ENCODE data around the gene ATP5F1D. TPM values are rescaled to one million over a fixed set of nuclear protein-coding genes. Genes with fewer than 3 reads are reported as not detected.

ATP5F1D gene
- total RNA-seq, 2 donors from 2014 or later, result 148 to 210 TPM

- Mint-ChIP-seq H3K27me3 (no peaks in the 10 kb centered on the region), H3K4me1 (peaks cover 37% of the 10 kb centered on the region), H3K4me3 (peak overlapping the region; percentile 87)
These were observed 29.4 kb downstream of the ATP5F1D start for GRCh38 chr19:1270854-1271527.

GRCh38 chr19:1271528-1272422 lies 30.2 kb downstream of the ATP5F1D start:
- peak overlapping the region; percentile 91 for H3K27ac Mint-ChIP-seq
- H3K4me1 Mint-ChIP-seq, result peaks cover 37% of the 10 kb centered on the region
- H3K36me3 Mint-ChIP-seq (ENCODE audit: low read depth), result peaks cover 81% of the 10 kb centered on the region
- H3K9me3 Mint-ChIP-seq, result no peaks in the 10 kb centered on the region
- H3K27me3 Mint-ChIP-seq, result no peaks in the 10 kb centered on the region
- peak overlapping the region; percentile 87 for H3K4me3 Mint-ChIP-seq
- ATAC-seq (replicated peaks), result no peak

More at GRCh38 chr19:1270854-1271527, 29.4 kb downstream of the ATP5F1D start:
- no peak for ATAC-seq (replicated peaks)
- Mint-ChIP-seq H3K27ac (peak overlapping the region; percentile 91), H3K36me3 (ENCODE audit: low read depth) (peaks cover 73% of the 10 kb centered on the region), H3K9me3 (no peaks in the 10 kb centered on the region)

- Mint-ChIP-seq H3K4me3 (peak overlapping the region; percentile 87), H3K27me3 (no peaks in the 10 kb centered on the region), H3K4me1 (peaks cover 33% of the 10 kb centered on the region), H3K36me3 (ENCODE audit: low read depth) (peaks cover 89% of the 10 kb centered on the region), H3K27ac (peak overlapping the region; percentile 57), H3K9me3 (no peaks in the 10 kb centered on the region)
- no peak for ATAC-seq (replicated peaks)
These were observed 31.1 kb downstream of the ATP5F1D start for GRCh38 chr19:1272423-1273262.

GRCh38 chr19:1273263-1274041 lies 31.9 kb downstream of the ATP5F1D start:
- peak overlapping the region; percentile 87 for H3K4me3 Mint-ChIP-seq
- H3K27ac Mint-ChIP-seq, result peak overlapping the region; percentile 57
- no peaks in the 10 kb centered on the region for H3K27me3 Mint-ChIP-seq
- H3K4me1 Mint-ChIP-seq, result peaks cover 30% of the 10 kb centered on the region
- H3K9me3 Mint-ChIP-seq, result no peaks in the 10 kb centered on the region
- peaks cover 95% of the 10 kb centered on the region for H3K36me3 Mint-ChIP-seq (ENCODE audit: low read depth)
- no peak for ATAC-seq (replicated peaks)

GRCh38 chr19:1274081-1274851 lies 32.7 kb downstream of the ATP5F1D start:
- Mint-ChIP-seq H3K9me3 (no peaks in the 10 kb centered on the region), H3K27ac (peak overlapping the region; percentile 48), H3K27me3 (no peaks in the 10 kb centered on the region), H3K36me3 (ENCODE audit: low read depth) (peaks cover 93% of the 10 kb centered on the region), H3K4me3 (peak overlapping the region; percentile 87), H3K4me1 (peaks cover 26% of the 10 kb centered on the region)
- no peak for ATAC-seq (replicated peaks)

- Mint-ChIP-seq H3K27ac (peak overlapping the region; percentile 48), H3K9me3 (no peaks in the 10 kb centered on the region), H3K4me1 (peaks cover 26% of the 10 kb centered on the region), H3K4me3 (peak overlapping the region; percentile 87), H3K27me3 (no peaks in the 10 kb centered on the region), H3K36me3 (ENCODE audit: low read depth) (peaks cover 96% of the 10 kb centered on the region)
- ATAC-seq (replicated peaks), result no peak
These were observed 33.3 kb downstream of the ATP5F1D start for GRCh38 chr19:1274852-1275259.

GRCh38 chr19:1275260-1275975 lies 33.9 kb downstream of the ATP5F1D start, which contains the start of gene FAM174C:
Gene FAM174C (plus strand): TSS chr19:1275530. CDS start chr19:1275550, 20 bp downstream.
- Mint-ChIP-seq H3K4me3 (peak within 1 kb of the TSS; percentile 87), H3K27me3 (no peaks in the 10 kb centered on the region), H3K36me3 (ENCODE audit: low read depth) (peaks cover 96% of the 10 kb centered on the region), H3K27ac (peak within 1 kb of the TSS; percentile 95), H3K4me1 (peaks cover 21% of the 10 kb centered on the region), H3K9me3 (no peaks in the 10 kb centered on the region)
- peak; percentile 89 for ATAC-seq (replicated peaks)

- Mint-ChIP-seq H3K27ac (peak overlapping the region; percentile 95), H3K27me3 (no peaks in the 10 kb centered on the region), H3K4me3 (peak overlapping the region; percentile 87), H3K4me1 (peaks cover 19% of the 10 kb centered on the region), H3K36me3 (ENCODE audit: low read depth) (peaks cover 92% of the 10 kb centered on the region), H3K9me3 (no peaks in the 10 kb centered on the region)
- no peak for ATAC-seq (replicated peaks)
These were observed 34.6 kb downstream of the ATP5F1D start for GRCh38 chr19:1275976-1276627.

- H3K9me3 Mint-ChIP-seq, result no peaks in the 10 kb centered on the region
- H3K4me1 Mint-ChIP-seq, result peaks cover 14% of the 10 kb centered on the region
- H3K27ac Mint-ChIP-seq, result peak overlapping the region; percentile 95
- no peaks in the 10 kb centered on the region for H3K27me3 Mint-ChIP-seq
- no peak for ATAC-seq (replicated peaks)
- H3K4me3 Mint-ChIP-seq, result peak overlapping the region; percentile 87
- H3K36me3 Mint-ChIP-seq (ENCODE audit: low read depth), result peaks cover 86% of the 10 kb centered on the region
These were observed 35.1 kb downstream of the ATP5F1D start for GRCh38 chr19:1276628-1277022.

GRCh38 chr19:1277061-1277460 lies 35.5 kb downstream of the ATP5F1D start:
- peaks cover 14% of the 10 kb centered on the region for H3K4me1 Mint-ChIP-seq
- H3K36me3 Mint-ChIP-seq (ENCODE audit: low read depth), result peaks cover 82% of the 10 kb centered on the region
- ATAC-seq (replicated peaks), result no peak
- H3K27me3 Mint-ChIP-seq, result no peaks in the 10 kb centered on the region
- H3K9me3 Mint-ChIP-seq, result no peaks in the 10 kb centered on the region
- peak overlapping the region; percentile 87 for H3K4me3 Mint-ChIP-seq
- H3K27ac Mint-ChIP-seq, result peak overlapping the region; percentile 95

- no peak for ATAC-seq (replicated peaks)
- peaks cover 5% of the 10 kb centered on the region for H3K4me1 Mint-ChIP-seq
- peak overlapping the region; percentile 25 for H3K4me3 Mint-ChIP-seq
- H3K9me3 Mint-ChIP-seq, result no peaks in the 10 kb centered on the region
- H3K36me3 Mint-ChIP-seq (ENCODE audit: low read depth), result peaks cover 72% of the 10 kb centered on the region
- H3K27me3 Mint-ChIP-seq, result no peaks in the 10 kb centered on the region
- H3K27ac Mint-ChIP-seq, result no peak overlapping the region
These were observed 36.5 kb downstream of the ATP5F1D start for GRCh38 chr19:1278074-1278473.
